HG03039 (cell line): ENCODE results near the gene SHKBP1.
A peak's percentile ranks its signal among the peaks of the same experiment; 100 is the strongest.

Source experiments
- ATAC-seq: cut with Tn5 transposase; IDR thresholded peaks from one replicate; pipeline ENCODE4 v1.9.1; 2021; ENCODE audit warnings: mild to moderate bottlenecking, moderate library complexity; ENCODE audit not compliant: unreplicated experiment

SHKBP1 gene

GRCh38 chr19:40599331-40599901 lies 22.7 kb downstream of the SHKBP1 start:
- ATAC-seq: no peak

GRCh38 chr19:40599902-40600569 lies 23.4 kb downstream of the SHKBP1 start:
- no peak for ATAC-seq

- ATAC-seq: no peak
Measured at GRCh38 chr19:40600570-40601133, 24.0 kb downstream of the SHKBP1 start.

- ATAC-seq: no peak
Measured at GRCh38 chr19:40601134-40601974, 24.7 kb downstream of the SHKBP1 start, which contains the start of gene LTBP4. Gene LTBP4 (plus strand): TSS chr19:40601369. CDS start chr19:40601388, 19 bp downstream.

GRCh38 chr19:40603071-40603388 lies 26.4 kb downstream of the SHKBP1 start:
- ATAC-seq: no peak

- peak; percentile 62 for ATAC-seq
Measured at GRCh38 chr19:40603389-40604170, 26.9 kb downstream of the SHKBP1 start.

- ATAC-seq: no peak
Measured at GRCh38 chr19:40604171-40604646, 27.5 kb downstream of the SHKBP1 start.

DNA sequence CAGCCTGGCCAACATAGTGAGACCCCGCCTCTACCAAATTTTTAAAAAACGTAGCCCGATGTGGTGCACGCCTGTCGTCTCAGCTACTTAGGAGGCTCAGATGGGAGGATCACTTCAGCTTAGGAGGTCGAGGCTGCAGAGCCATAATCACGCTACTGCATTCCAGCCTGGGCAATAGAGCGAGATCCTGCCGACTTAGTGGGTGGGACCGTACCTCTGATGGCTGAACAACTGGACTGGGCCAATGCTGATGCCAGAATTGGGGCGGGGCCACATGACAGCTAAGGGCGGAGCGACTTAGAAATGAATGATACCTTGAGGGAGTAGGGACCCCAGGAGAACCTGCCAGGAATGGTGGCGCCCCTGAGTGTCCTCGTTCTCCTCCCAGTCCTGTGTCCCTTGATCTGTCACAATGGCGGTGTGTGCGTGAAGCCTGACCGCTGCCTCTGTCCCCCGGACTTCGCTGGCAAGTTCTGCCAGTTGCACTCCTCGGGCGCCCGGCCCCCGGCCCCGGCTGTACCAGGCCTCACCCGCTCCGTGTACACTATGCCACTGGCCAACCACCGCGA lies 28.1 kb downstream of the SHKBP1 start:
- no peak for ATAC-seq

DNA sequence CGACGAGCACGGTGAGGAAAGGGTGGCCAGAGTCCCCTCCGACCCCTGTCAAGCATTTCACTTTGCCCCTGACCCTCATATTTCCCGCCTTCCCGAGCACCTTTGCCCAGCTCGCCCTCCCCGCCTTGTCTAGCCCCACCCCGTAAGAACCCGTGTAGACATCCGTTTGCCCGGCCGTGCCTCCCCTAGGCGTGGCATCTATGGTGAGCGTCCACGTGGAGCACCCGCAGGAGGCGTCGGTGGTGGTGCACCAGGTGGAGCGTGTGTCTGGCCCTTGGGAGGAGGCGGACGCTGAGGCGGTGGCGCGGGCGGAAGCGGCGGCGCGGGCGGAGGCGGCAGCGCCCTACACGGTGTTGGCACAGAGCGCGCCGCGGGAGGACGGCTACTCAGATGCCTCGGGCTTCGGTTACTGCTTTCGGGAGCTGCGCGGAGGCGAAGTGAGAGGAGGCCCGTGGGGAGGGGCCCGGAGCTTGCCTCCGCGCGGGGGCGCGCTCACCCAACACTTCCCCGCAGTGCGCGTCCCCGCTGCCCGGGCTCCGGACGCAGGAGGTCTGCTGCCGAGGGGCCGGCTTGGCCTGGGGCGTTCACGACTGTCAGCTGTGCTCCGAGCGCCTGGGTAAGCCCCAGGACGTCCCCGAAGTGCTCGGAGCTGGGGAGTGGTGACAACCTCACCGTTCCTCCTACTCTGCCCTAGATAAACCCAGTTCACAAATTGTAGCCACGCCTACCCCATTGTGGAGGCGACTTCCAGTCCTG lies 28.7 kb downstream of the SHKBP1 start:
- no peak for ATAC-seq

DNA sequence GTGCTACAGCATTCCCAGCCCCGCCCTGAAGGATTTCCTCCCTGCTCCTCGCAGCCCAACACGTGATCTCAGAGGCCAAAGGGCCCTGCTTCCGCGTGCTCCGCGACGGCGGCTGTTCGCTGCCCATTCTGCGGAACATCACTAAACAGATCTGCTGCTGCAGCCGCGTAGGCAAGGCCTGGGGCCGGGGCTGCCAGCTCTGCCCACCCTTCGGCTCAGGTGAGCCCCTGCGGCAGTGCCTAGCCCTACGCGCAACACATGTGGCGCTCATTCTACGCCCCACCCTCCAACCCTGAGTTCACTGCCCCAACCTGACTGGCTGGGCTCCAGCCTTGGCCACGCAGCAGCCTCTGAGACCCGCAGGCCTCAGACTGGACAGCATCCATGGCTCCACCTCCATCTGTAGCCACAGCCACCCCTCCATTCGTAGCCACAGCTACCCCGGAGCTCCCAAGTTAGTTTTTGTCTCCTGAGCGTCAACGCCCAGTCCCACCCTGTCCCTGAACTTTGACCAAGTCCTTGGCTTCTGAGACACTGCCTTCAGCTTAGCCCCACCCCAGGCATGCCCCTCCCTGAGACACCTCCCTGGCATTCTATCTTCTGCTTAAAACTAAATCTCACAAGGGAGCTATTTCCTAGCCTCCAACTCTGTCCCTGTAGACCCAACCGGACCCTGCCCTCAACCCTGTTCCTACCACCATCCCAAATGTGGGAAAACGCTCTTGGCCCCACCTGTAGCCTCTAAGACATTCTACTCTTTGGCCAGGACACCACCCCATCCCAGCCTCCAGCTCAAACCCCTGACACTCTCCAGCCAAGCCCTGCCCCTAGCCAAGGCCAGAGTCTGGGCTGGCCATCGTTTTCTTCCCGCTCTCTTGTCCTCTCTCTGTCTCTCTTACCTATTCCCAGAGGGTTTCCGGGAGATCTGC lies 30.9 kb downstream of the SHKBP1 start:
- ATAC-seq: no peak

DNA sequence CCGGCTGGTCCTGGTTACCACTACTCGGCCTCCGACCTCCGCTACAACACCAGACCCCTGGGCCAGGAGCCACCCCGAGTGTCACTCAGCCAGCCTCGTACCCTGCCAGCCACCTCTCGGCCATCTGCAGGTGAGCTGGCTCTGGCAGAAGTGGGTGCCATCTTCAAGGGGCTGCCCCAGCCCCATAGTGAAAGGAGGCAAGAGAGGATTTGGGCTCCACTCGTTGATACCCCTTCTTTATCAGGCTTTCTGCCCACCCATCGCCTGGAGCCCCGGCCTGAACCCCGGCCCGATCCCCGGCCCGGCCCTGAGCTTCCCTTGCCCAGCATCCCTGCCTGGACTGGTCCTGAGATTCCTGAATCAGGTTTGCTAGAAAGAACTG lies 31.6 kb downstream of the SHKBP1 start:
- no peak for ATAC-seq

GRCh38 chr19:40608957-40609356 lies 32.3 kb downstream of the SHKBP1 start:
- no peak for ATAC-seq

- ATAC-seq: peak; percentile 44
Measured at GRCh38 chr19:40609561-40610395, 33.1 kb downstream of the SHKBP1 start.

DNA sequence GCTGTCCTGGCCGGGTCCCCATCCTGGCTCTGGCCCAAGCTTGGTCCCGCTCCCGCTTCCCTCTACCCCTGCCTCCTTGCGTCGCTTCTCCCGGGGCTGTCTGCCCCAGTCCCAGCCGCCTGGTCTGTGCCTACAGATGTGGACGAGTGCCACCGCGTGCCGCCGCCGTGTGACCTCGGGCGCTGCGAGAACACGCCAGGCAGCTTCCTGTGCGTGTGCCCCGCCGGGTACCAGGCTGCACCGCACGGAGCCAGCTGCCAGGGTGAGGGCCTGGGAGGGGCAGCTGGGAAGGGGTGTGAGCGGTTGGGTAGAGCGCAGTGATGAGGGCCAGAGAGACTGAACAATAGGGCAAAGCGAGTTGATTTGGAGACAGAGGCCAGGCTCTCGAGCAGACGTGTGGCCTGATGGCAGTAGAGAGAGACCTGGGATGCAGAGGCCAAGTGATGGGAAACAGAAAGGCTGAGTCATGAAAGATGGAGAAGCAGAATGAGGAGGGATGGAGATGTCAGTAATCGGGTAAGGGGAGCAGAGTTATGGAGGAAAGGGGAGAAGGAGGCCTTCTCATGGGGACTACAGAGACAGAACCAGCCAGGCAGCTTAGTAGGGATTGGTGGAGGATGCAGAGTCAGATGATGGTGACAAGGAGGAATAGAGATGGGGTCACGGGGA lies 33.9 kb downstream of the SHKBP1 start:
- no peak for ATAC-seq

DNA sequence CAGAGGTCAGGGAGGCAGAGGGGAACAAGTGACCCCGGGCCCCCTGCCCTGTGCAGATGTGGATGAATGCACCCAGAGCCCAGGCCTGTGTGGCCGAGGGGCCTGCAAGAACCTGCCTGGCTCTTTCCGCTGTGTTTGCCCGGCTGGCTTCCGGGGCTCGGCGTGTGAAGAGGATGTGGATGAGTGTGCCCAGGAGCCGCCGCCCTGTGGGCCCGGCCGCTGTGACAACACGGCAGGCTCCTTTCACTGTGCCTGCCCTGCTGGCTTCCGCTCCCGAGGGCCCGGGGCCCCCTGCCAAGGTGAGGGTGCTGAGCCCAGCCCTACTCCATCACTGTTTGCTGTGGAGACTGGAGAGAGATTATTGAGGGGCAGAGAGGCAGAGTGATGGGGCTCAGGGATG lies 34.4 kb downstream of the SHKBP1 start:
- no peak for ATAC-seq

DNA sequence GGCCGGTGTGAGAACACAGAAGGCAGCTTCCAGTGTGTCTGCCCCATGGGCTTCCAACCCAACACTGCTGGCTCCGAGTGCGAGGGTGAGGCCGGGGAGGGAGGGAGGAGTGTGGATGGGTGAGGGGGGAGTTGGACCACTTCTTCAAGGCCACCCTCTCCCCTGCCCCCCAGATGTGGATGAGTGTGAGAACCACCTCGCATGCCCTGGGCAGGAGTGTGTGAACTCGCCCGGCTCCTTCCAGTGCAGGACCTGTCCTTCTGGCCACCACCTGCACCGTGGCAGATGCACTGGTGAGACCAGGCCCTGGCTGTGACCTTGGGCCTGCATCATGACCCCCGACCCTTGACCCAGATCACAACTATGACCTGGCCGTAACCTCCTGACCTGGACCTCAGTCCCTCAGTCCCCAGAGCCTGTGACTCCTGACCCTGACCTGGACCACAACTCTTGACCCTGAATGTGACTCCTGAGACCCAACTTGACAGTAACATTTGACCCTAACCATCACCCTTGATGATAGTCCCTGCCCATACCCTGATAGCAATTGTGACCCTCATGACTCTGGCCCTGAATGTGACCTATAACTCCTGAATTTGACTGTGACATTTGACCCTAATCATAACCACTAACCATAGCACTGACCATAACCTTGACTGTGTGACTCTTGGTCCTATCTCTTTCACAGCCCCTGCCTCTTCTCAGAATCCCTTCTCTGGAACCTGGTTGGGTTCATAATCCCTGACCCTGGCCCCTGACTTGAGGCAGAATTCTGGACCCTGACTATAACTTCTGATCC lies 35.4 kb downstream of the SHKBP1 start:
- no peak for ATAC-seq
